ENCODE data around the gene SORCS3. TPM values are rescaled to one million over a fixed set of nuclear protein-coding genes. Genes with fewer than 3 reads are reported as not detected.

SORCS3 gene
- total RNA-seq, 1 experiment from 2014 or later: not detected

GRCh38 chr10:104903433-104903832 is 262.3 kb downstream of the SORCS3 start:
- Histone ChIP-seq H3K9me3 (ENCODE audit: control insufficient read depth in 1 of 2, insufficient read depth in 1 of 2, low read depth in 1 of 2, low read length in 2 of 2) (no peaks in the 10 kb centered on the region), H3K9me2 (ENCODE audit: insufficient read depth) (no peaks in the 10 kb centered on the region), H4K20me1 (ENCODE audit: insufficient read depth) (no peaks in the 10 kb centered on the region), H3K27me3 (ENCODE audit: insufficient read depth, low read length) (peaks cover 66% of the 10 kb centered on the region), H3K79me2 (ENCODE audit: insufficient read depth, low read length) (no peaks in the 10 kb centered on the region), H3K4me2 (ENCODE audit: low read length) (no peak overlapping the region), H3K4me1 (ENCODE audit: control insufficient read depth in 1 of 2, insufficient read depth in 2 of 2, low read length in 2 of 2) (no peaks in the 10 kb centered on the region), H3K36me3 (ENCODE audit: control insufficient read depth in 1 of 2, insufficient read depth in 2 of 2, low read length in 2 of 2) (no peaks in the 10 kb centered on the region), H3K4me3 (replicated peaks in 1 of 2; ENCODE audit: low read depth in 1 of 2, low read length in 2 of 2) (no peak overlapping the region), H2AFZ (ENCODE audit: low read depth, low read length, poor library complexity, severe bottlenecking) (no peak overlapping the region), H3K9ac (ENCODE audit: low read length) (no peak overlapping the region), H3K27ac (ENCODE audit: low read depth, low read length) (no peak overlapping the region)
- TF ChIP-seq CBX3 (IDR thresholded peaks at IDR 0.05; ENCODE audit: low read depth): no peak
- TF ChIP-seq MAX (IDR thresholded peaks at IDR 0.05): no peak
- TF ChIP-seq SRF (IDR thresholded peaks at IDR 0.05; ENCODE audit: low read depth): no peak
- no peak for TF ChIP-seq ZNF274 (IDR thresholded peaks at IDR 0.05; ENCODE audit: low read depth, low read length)
- no peak for TF ChIP-seq CTCF (IDR thresholded peaks at IDR 0.05 in 2 of 3, conservative IDR thresholded peaks at IDR 0.05 in 1 of 3; ENCODE audit: borderline replicate concordance in 1 of 3, insufficient read depth in 1 of 3, low read depth in 2 of 3, low read length in 2 of 3)
- TF ChIP-seq YY1 (IDR thresholded peaks at IDR 0.05; ENCODE audit: extremely low read depth, insufficient replicate concordance, low read depth, low read length): no peak
- TF ChIP-seq CEBPB (IDR thresholded peaks at IDR 0.05; ENCODE audit: low read depth): no peak
- TF ChIP-seq REST (IDR thresholded peaks at IDR 0.05; ENCODE audit: low read depth): no peak
- no peak for TF ChIP-seq RAD21 (IDR thresholded peaks at IDR 0.05; ENCODE audit: low read depth)
- no peak for TF ChIP-seq EZH2 (IDR thresholded peaks at IDR 0.05)
- ATAC-seq (no peak), DNase-seq (ENCODE audit: low read depth, low spot score) (no peak)
- RAD21 ChIA-PET (ENCODE audit: low non-redundant PET in 1 of 2, low total read pairs in 2 of 2, uncharacterized antibody in 2 of 2, unreplicated experiment in 2 of 2): no interaction called here
- intact Hi-C loops (cut with micrococcal nuclease): no loop called here
- CTCF ChIA-PET: no interaction called here
- POLR2A ChIA-PET: no interaction called here
- no TSS peak for BruUV-seq (replicated peaks)
